Iris pigment epithelial cell (primary cell): ENCODE data around the gene ZPLD1.

Experiments
- DNase-seq: peaks from one replicate; pipeline ENCODE4 v3.0.0-alpha.2; 2011; ENCODE audit warnings: low read depth

ZPLD1 gene

DNA sequence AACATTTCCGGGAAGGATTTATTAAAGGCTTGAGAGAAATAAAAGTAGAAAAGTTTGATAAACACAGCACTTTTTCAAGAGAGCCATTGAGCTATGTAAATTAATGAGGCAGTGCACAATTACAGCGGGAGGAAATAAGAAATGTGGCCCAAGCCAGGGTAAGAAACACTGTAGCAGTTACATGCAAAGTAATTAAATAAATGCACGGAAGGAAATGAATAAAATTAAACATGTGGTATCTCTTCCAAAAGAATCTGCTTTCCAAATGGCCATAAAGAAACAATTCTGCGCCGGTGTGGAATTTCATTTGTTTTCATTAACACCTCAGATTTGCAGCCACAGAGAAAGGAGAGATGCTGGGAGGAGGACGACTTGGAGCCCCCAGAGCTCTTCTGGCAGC lies 35.3 kb downstream of the ZPLD1 start:
- no peak for DNase-seq

- no peak for DNase-seq
Measured at GRCh38 chr3:102471001-102471400, 36.2 kb downstream of the ZPLD1 start.

DNA sequence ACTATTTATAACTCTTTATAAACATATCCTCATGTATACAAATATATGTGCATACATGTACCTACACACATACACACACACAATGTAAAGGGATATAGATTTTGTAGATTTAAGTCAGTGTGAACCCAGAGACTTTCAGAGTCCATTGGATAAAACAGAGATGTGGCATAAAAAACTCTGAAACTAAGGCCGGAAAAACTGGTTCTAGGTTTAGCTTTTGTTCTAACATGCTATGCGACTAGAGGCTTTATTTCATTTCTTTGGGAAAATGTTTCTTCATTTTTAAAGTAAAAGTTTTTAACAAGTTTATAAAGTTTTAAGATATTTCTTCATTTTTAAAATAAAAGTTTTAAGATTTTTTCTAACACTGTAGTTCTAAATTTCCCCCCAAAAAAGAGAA lies 36.7 kb downstream of the ZPLD1 start:
- no peak for DNase-seq

DNA sequence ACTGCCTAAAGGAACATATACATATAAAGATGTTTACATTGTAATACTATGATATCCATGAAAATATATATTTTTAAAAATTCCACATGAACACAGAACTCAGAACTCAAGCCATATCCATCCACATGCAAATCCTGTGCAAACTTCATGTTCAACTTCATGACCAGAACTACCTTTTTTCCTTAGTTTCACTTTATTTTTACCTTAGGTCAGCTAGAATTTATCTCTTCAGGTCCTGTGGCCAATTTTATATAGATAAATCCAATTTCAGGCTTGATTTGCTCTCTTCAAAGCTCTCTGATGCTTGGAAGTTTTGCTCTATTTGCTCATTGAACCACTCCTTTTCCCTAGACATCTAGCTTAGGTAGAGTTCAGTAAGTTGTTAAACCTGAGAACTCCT lies 38.8 kb downstream of the ZPLD1 start:
- no peak for DNase-seq

GRCh38 chr3:102474207-102474606 lies 39.4 kb downstream of the ZPLD1 start:
- no peak for DNase-seq

GRCh38 chr3:102476198-102476597 lies 41.4 kb downstream of the ZPLD1 start:
- no peak for DNase-seq

GRCh38 chr3:102478160-102478559 lies 43.3 kb downstream of the ZPLD1 start:
- DNase-seq, result no peak

DNA sequence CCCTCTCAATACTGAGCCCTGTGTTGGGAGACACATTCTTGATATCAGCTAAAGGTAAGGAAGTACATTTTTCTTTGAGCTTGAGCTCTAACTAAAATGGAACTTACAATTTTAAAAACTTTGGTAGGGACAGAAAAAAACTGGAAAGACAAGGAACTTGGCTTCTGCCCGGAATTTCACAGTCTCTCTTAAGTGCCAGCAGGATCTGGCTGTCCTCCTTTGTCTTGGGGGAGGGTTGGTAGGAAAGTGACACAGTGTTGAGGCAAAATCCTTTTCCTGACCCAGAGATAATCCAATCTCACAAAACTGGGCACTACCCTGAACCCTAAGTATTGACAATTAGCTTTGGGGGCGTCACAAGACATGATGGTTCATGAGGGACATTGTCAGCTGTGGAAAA lies 45.3 kb downstream of the ZPLD1 start:
- DNase-seq, result no peak

GRCh38 chr3:102481050-102481449 lies 46.2 kb downstream of the ZPLD1 start:
- DNase-seq, result peak; percentile 0

- no peak for DNase-seq
Measured at GRCh38 chr3:102483556-102483955, 48.7 kb downstream of the ZPLD1 start.

DNA sequence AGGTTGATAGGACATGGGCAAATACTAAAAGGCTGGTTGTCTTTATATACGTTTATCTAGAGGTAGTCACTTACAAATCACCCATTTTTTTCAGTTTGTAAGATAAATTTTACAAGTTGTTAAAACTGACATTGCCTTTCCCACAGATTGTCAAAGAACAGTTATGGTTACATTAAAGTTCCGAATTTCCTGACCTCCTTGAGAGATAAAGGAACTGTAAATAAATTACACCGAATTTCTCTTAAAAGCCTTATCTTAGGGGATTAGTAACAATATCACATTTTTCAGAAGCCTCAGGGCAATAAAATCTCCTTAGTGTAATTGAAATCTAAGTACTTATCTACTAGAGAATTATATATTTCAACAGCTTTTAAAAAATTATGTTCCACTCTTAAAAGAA lies 49.5 kb downstream of the ZPLD1 start:
- DNase-seq, result no peak

- no peak for DNase-seq
Measured at GRCh38 chr3:102485701-102486100, 50.9 kb downstream of the ZPLD1 start.

GRCh38 chr3:102488331-102488730 lies 53.5 kb downstream of the ZPLD1 start:
- no peak for DNase-seq

- DNase-seq, result no peak
Measured at GRCh38 chr3:102492300-102492699, 57.5 kb downstream of the ZPLD1 start.

- DNase-seq, result no peak
Measured at GRCh38 chr3:102497571-102497970, 62.8 kb downstream of the ZPLD1 start.

- DNase-seq, result no peak
Measured at GRCh38 chr3:102505542-102505941, 70.7 kb downstream of the ZPLD1 start.

GRCh38 chr3:102510663-102511062 lies 75.8 kb downstream of the ZPLD1 start:
- DNase-seq, result peak; percentile 21

- no peak for DNase-seq
Measured at GRCh38 chr3:102511168-102511567, 76.4 kb downstream of the ZPLD1 start.

DNA sequence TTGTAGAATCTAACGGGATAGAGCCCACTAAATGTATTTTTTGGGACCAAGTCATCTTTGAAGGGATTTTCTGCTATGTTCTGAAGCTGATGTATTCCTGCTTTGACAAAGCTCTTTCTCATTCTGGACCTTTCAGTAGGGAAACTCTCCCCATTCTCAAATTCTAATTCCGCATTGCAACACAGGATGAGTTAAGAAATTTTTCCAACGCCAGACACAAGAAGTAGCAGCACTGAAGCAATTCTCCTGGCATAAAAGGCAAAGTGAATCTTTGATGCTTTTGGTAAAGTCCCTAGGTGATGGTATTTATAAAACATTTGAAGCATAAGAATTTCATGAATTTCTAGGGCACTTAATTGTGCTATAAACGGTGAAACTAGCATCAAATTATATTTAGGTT lies 76.8 kb downstream of the ZPLD1 start:
- DNase-seq, result no peak

DNA sequence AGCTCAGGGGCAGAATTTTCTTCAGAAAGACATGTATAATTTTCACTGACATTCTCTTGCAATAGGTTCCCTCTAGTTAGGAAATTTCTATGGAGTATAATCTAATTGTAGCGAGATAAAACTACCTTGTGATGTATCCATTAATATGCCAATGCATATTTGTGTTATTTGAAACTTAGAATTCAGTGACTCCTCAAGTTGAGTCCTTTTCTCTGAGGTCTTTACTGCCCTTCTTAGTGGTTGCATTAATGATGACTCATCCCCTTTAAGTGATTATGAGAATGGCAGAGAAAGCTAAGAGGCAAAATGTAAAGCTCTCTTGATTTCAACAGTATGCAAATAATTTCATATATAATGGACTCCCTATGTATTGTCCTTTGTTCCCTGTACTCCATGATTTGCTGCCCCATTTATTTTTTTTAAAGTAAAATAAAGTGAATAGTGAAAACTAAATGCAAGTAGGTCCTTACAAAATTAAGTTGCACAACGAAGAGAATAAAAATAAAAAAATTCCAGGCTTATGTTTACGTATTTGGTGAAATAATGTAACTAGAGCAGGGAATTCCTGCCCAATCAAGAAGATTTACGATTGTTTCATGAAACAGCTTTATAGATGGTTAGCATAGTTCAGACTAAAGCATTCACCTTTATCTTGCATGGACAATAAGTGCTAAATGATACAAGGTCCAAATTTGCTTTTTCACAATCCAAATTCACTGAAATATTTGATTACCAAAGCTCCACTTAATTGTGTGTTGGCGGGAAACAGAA lies 78.1 kb downstream of the ZPLD1 start:
- DNase-seq, result peak; percentile 7

- DNase-seq, result no peak
Measured at GRCh38 chr3:102514241-102514640, 79.4 kb downstream of the ZPLD1 start.

DNA sequence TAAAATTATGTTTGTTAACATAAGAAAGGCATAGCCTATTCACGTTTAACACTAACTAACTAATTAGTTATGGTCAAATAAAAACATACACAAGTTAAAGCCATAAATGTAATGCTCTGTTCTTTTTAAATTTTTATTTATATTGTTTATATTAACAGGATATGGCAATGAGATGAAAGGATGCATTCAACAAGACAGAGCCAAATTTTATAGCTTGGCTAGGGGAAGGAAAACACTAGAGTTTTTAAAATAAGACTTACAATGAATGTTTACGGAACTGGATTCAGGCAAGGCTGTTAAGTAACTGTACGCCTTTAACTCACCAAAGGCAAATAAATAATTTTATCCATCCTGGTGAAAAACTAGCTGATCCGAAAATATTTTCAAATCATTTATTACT lies 86.4 kb downstream of the ZPLD1 start:
- DNase-seq, result no peak

GRCh38 chr3:102525624-102526023 lies 90.8 kb downstream of the ZPLD1 start:
- DNase-seq, result no peak

GRCh38 chr3:102526865-102527264 lies 92.0 kb downstream of the ZPLD1 start:
- no peak for DNase-seq
